Sigmoid colon (tissue), 4 donors: Measurements from ENCODE around the gene ZIM2.

ENCODE experiments used
- CTCF ChIP-seq, 4 experiments: fragments of 450-650 bp in 3 of 4; fragments of 200-600 bp in 1 of 4; IDR thresholded peaks; one replicate each; pipeline ENCODE4 v1.5.1; 2016 to 2019; ENCODE audit warnings: antibody characterized with exemption in 4 of 4, mild to moderate bottlenecking in 3 of 4, moderate library complexity in 2 of 4
- EP300 ChIP-seq, 4 donors: sonication (generic); formaldehyde crosslinking; IDR thresholded peaks; one replicate each; pipeline ENCODE4 v1.6.1; 2017; ENCODE audit warnings: antibody characterized with exemption in 4 of 4
- POLR2A ChIP-seq, 2 donors: fragments of 450-650 bp; IDR thresholded peaks; one replicate each; pipeline ENCODE4 v1.6.1; 2016; ENCODE audit warnings: antibody characterized with exemption in 2 of 2, mild to moderate bottlenecking in 2 of 2, moderate library complexity in 2 of 2
- POLR2AphosphoS5 ChIP-seq, 4 donors: sonication (generic); formaldehyde crosslinking; IDR thresholded peaks; one replicate each; pipeline ENCODE4 v1.6.1; 2017; ENCODE audit warnings: antibody characterized with exemption in 4 of 4

- no peak for TF ChIP-seq CTCF (IDR thresholded peaks at IDR 0.05)
- TF ChIP-seq EP300 (IDR thresholded peaks at IDR 0.05): no peak
- no peak for TF ChIP-seq POLR2A (IDR thresholded peaks at IDR 0.05)
- TF ChIP-seq POLR2AphosphoS5 (IDR thresholded peaks at IDR 0.05): no peak
Observed at GRCh38 chr19:56832352-56832928, 8.1 kb downstream of the ZIM2 start.
